Pons (tissue), 1 donor: Measurements from ENCODE around the gene PHLDB2.
A peak's percentile ranks its signal among the peaks of the same experiment; 100 is the strongest.

Experiments
- DNase-seq: peaks from one replicate; pipeline ENCODE4 v3.0.0-alpha.2; 2016; ENCODE audit warnings: low spot score

The PHLDB2 gene

DNA sequence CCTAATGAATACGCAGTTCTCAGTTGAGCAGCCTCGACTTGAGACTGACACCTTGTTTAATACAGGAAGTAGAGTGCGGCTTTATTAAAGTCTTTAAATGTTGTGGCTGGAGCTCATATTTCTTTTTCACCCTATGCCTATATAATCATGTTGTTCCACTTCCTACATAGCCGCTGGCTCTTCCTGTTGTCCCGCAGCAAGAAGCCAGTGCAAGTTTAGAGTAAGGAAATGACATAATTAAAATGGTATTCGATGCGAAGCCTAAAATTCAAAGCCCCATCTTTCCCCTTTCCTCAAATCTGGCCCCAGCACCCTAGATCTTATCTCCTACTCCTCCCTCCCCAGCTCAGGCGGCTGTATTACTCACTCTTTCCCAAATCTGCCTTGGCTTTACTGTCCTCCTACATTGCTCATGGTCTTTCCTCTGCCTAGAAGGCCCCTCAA lies 7.5 kb upstream of the PHLDB2 start:
- no peak for DNase-seq

DNA sequence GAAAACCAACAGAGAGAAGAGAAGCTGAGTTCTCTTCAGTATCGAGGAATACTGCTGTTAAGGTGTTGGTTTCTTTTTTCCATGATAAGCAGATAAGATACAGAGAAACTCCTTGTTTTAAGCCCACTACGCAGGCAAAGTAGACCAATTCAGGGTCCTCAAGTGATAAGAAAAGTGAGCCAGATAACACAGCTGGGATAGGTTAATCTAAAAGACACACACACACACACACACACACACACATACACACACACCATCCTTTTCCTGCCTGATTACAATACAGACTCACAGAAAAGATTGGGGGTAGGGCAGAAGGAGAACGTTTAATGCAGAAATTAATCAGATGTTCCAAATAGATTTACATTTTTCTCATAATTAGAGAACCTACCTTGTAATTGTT lies 6.5 kb upstream of the PHLDB2 start:
- no peak for DNase-seq

- no peak for DNase-seq
Observed at GRCh38 chr3:111853068-111853467, 6.0 kb upstream of the PHLDB2 start.

- DNase-seq = no peak
Observed at GRCh38 chr3:111854990-111855389, 4.1 kb upstream of the PHLDB2 start.

- DNase-seq = no peak
Observed at GRCh38 chr3:111856501-111856900, 2.6 kb upstream of the PHLDB2 start.

DNA sequence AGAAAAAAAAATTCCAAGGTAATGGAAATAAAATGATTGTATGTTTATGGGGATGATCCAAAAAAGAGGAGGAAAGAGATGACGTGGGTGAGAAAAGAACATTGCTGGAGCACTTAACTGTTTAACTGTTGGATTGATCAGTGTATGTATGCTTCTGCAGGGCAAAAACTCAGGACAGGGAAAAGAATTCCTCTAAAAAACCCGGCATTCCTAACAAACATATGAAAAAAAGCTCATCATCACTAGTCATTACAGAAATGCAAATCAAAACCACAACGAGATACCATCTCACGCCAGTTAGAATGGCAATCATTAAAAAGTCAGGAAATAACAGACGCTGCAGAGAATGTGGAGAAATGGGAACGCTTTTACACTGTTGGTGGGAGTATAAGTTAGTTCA lies 1.6 kb upstream of the PHLDB2 start:
- no peak for DNase-seq

DNA sequence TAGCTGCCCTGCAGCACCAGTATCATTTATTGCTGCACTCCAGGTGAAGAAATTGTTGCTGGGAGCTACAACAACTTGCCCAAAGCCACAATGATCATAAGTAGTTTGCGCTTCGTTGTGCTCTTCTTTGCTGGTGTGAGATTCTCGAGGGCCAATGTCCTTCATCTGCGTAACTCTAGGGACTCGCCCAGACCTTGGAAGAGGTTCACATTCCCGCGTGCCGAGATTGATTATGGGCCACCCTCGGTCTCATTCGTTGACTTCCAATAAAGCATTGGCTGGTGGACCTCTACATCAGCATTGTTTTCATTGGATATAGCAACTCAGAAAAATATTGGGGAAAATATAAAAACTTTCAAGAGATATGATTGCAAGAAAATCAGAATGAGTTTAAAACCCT lies 423 bp upstream of the PHLDB2 start:
- DNase-seq = no peak

DNA sequence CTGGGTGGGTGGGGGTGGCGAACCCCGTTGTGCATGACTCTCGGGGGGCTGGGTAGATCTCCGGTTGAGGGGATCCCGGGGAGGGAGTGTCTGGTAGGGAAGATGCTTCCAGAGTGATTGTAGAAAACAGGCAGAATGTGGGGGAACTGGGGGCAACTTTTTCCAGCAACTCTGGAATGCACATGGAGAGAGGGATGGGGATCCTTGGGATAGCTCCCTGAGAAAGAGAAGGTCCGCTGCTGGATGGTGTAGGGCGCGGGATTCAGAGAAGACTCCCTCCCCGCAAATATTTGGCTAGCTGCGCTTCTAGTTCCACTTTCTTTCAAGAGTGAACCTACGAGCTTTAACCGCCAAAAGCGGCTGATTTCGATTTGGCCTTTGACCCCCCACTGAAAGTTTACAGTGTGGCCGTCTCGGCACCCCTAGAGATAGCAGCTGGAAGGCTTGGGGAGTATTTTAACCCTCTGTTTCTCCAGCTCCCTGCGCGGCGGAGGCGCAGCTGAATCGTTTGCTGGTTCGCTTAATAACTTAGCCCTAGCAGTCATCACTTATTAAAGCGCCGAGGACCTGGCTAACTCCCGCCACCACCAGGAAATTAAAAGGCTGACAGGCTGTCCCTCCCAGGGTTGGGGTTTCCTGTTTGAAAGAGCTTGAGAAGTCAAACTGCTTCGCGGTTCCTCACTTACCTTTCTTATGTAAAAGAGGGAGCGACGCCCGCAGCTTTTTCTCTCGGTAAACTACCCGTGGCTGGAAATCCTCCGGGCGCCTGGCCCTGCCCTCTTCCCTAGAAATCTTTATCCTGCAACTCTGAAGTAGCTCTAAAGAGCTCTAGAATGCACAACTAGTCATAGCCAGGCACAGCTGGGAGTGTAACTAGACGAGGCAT lies 1.2 kb downstream of the PHLDB2 start:
- DNase-seq = peak; percentile 45

- no peak for DNase-seq
Observed at GRCh38 chr3:111861391-111861790, 2.3 kb downstream of the PHLDB2 start.

GRCh38 chr3:111862415-111862814 lies 3.4 kb downstream of the PHLDB2 start:
- no peak for DNase-seq

GRCh38 chr3:111862974-111863373 lies 3.9 kb downstream of the PHLDB2 start:
- no peak for DNase-seq

- DNase-seq = no peak
Observed at GRCh38 chr3:111863942-111864694, 5.1 kb downstream of the PHLDB2 start.

DNA sequence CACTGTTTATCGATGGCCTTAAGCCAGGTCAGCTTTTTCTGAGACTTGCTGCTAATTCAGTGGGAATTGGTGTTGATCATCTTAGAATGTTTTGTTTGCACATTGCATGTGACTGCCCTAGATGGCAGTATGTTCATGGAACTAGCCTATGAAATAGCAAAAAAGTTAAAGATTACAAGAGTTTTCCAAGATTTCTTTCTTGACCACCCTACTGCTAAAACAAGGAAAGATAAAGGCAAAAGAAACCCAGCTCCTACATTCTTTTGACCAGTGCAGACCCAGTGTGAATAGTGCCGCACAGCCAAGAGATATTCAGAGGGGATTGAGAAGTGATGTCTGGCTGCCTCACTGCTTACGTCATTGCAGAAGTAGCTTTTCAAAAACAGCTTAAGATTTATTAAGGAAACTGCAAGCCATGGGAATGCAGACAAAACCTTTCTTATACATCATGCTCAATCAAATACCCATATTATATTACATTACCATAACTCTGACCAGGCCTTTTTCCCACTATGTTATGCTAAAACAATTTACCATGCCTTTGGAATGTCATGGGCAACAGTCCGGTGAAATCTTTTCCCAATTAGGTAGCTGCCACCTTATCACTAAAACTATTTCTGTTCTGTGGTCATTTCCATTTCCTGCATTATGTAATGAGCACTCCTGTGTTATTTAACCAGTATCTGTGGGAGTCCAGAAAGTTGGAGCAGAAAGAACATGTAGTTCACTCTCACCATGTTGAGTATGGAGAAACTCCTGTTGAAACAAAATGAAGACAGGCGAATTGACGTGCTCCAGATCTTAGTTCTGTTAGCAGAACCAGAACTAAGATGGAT lies 6.0 kb downstream of the PHLDB2 start:
- DNase-seq = peak; percentile 14

- DNase-seq = no peak
Observed at GRCh38 chr3:111867889-111868426, 8.9 kb downstream of the PHLDB2 start.

DNA sequence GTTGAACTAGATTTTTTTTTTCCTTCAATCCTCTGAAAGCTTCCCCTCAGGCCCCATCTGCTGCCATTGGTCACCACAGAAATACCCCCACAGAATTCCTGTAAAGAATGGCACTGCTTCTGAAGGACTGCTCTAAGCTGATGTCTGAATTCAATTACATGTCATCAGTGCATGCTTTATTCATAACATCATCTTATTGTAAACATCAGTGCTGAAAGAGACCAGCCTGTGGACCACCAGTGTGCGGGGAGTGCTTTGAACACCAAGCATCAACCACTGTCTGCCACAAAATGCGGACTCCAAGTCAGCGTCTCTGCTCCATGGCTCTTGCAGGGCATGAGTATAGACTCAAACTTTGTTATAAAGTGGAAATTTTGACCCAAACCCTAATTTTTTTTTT lies 11.6 kb downstream of the PHLDB2 start:
- no peak for DNase-seq

GRCh38 chr3:111871809-111872623 lies 13.0 kb downstream of the PHLDB2 start:
- no peak for DNase-seq

GRCh38 chr3:111872979-111873378 lies 13.9 kb downstream of the PHLDB2 start:
- no peak for DNase-seq

DNA sequence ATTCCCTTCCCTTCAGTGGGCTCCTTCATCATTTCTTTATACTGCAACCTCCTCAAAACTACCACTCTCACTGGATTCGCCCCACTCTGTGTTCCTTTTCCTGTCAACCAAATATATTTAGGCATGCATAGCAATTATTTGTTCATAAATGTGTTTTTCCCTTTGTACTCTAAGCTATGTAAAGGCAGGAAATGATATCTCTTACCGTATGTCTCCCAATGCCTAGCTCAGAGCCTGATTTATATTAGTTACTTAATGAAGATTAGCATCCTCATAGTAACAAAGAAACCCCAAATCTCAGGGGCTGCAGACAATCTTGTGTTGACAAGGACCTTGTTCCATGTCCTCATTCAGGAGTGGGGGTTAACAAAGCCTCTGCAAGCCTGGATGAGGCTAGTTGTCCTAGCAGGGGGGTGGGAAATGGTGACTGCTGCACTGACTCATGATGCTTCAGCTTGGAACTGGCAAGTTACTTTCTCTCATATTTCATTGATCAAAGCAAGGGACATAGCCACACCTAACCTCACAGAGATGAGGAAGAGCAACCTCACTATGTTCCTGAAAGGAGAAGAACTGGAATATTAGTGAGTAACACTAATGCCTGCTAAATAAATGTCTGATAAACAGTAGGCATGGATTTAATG lies 15.2 kb downstream of the PHLDB2 start:
- DNase-seq = no peak

GRCh38 chr3:111881480-111881879 lies 22.4 kb downstream of the PHLDB2 start:
- DNase-seq = no peak

GRCh38 chr3:111882194-111882593 lies 23.1 kb downstream of the PHLDB2 start:
- DNase-seq = no peak

DNA sequence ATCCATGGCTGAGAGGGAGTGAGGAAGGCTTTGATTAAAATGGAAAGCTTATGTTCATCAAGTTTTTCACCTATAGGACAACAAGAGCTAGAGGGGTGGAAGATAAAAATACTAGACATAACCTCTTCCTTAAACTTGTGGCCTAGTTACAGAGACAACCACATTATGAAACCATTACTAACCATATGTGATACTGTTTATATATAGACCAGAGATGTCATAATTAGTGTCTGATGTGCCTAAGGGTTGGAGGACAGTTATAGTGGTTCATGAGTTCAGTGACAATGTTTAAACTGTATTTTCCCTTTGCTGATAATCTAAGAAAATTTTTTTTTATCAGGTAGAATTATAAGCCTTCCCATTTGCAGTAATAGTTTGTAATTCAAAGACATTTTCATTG lies 23.7 kb downstream of the PHLDB2 start:
- no peak for DNase-seq
